Neural progenitor cell (in vitro differentiated cells): ENCODE results near the gene ZNRD2. TPM values are rescaled to one million over a fixed set of nuclear protein-coding genes. Genes with fewer than 3 reads are reported as not detected.

ENCODE experiments used
- DNase-seq: peaks from one replicate; pipeline ENCODE4 v3.0.0-alpha.2; 2016; ENCODE audit warnings: low spot score
- H2AFZ ChIP-seq: fragments of 200-600 bp; sonication (generic); replicated peaks from 2 replicates; pipeline ENCODE4 v1.6.1; 2016; ENCODE audit warnings: antibody characterized with exemption
- H3F3A ChIP-seq: fragments of 200-600 bp; sonication (generic); 2 replicates; pipeline ENCODE4 v1.6.1; 2016; ENCODE audit warnings: antibody characterized with exemption, low read depth
- H3K27ac ChIP-seq: fragments of 200-600 bp; sonication (generic); 2 replicates; pipeline ENCODE4 v1.5.1; 2016; ENCODE audit warnings: mild to moderate bottlenecking
- H3K27me3 ChIP-seq: fragments of 200-600 bp; sonication (generic); 2 replicates; pipeline ENCODE4 v1.6.1; 2016; ENCODE audit warnings: mild to moderate bottlenecking, moderate library complexity
- H3K36me3 ChIP-seq: fragments of 200-600 bp; sonication (generic); 2 replicates; pipeline ENCODE4 v1.5.1; 2016
- H3K4me1 ChIP-seq: fragments of 200-600 bp; sonication (generic); 2 replicates; pipeline ENCODE4 v1.6.1; 2016; ENCODE audit warnings: mixed run types
- H3K4me2 ChIP-seq: fragments of 200-600 bp; sonication (generic); 2 replicates; pipeline ENCODE4 v1.6.1; 2016
- H3K4me3 ChIP-seq: fragments of 200-600 bp; sonication (generic); 2 replicates; pipeline ENCODE4 v1.5.1; 2016
- H3K79me2 ChIP-seq: fragments of 200-600 bp; sonication (generic); 2 replicates; pipeline ENCODE4 v1.6.1; 2016; ENCODE audit warnings: low read depth
- H3K9ac ChIP-seq: fragments of 200-600 bp; sonication (generic); 2 replicates; pipeline ENCODE4 v1.6.1; 2016
- H3K9me3 ChIP-seq: fragments of 200-600 bp; sonication (generic); 2 replicates; pipeline ENCODE4 v1.5.1; 2016; ENCODE audit warnings: low read depth
- H4K20me1 ChIP-seq: fragments of 200-600 bp; sonication (generic); 2 replicates; pipeline ENCODE4 v1.6.1; 2016; ENCODE audit warnings: low read depth
- H3K27ac Mint-ChIP-seq: 3 replicates; pipeline ENCODE4 v1.8.0; 2021; ENCODE audit warnings: mixed read lengths
- H3K27me3 Mint-ChIP-seq: 2 replicates; pipeline ENCODE4 v1.8.0; 2022; ENCODE audit warnings: low read depth, mild to moderate bottlenecking, inconsistent platforms, moderate library complexity, mixed read lengths; ENCODE audit not compliant: insufficient read depth
- H3K36me3 Mint-ChIP-seq: 3 replicates; pipeline ENCODE4 v1.8.0; 2021; ENCODE audit warnings: mixed read lengths
- H3K4me1 Mint-ChIP-seq: 3 replicates; pipeline ENCODE4 v1.8.0; 2021; ENCODE audit warnings: mixed read lengths
- H3K4me3 Mint-ChIP-seq: 3 replicates; pipeline ENCODE4 v1.8.0; 2021; ENCODE audit warnings: mild to moderate bottlenecking, moderate library complexity, mixed read lengths
- H3K9me3 Mint-ChIP-seq: 3 replicates; pipeline ENCODE4 v1.8.0; 2020; ENCODE audit warnings: mixed read lengths
- EZH2 ChIP-seq: fragments of 200-600 bp; sonication (generic); IDR thresholded peaks from 2 replicates; pipeline ENCODE4 v1.6.1; 2017; ENCODE audit warnings: antibody characterized with exemption, mild to moderate bottlenecking, moderate library complexity
- EZH2phosphoT487 ChIP-seq: fragments of 200-600 bp; sonication (generic); IDR thresholded peaks from 2 replicates; pipeline ENCODE4 v1.6.1; 2017; ENCODE audit warnings: antibody characterized with exemption
- total RNA-seq: library from RNA; depleted of rRNA; stranded (reverse); fragments of >200 nt; gene quantifications from 2 replicates; pipeline ENCODE4 v1.2.3, GENCODE V29; 2015; ENCODE audit warnings: low replicate concordance
- TF ChIP-seq, protein P1 (sequence below): fragments of 200-600 bp; sonication (generic); IDR thresholded peaks from 2 replicates; pipeline ENCODE4 v1.5.1; 2017; ENCODE audit warnings: antibody characterized with exemption, mild to moderate bottlenecking

ZNRD2 gene
- total RNA-seq, 1 donor from 2014 or later, result 15.5 TPM

- TF ChIP-seq EZH2 (no peak), EZH2phosphoT487 (no peak)
- TF ChIP-seq, protein P1, sequence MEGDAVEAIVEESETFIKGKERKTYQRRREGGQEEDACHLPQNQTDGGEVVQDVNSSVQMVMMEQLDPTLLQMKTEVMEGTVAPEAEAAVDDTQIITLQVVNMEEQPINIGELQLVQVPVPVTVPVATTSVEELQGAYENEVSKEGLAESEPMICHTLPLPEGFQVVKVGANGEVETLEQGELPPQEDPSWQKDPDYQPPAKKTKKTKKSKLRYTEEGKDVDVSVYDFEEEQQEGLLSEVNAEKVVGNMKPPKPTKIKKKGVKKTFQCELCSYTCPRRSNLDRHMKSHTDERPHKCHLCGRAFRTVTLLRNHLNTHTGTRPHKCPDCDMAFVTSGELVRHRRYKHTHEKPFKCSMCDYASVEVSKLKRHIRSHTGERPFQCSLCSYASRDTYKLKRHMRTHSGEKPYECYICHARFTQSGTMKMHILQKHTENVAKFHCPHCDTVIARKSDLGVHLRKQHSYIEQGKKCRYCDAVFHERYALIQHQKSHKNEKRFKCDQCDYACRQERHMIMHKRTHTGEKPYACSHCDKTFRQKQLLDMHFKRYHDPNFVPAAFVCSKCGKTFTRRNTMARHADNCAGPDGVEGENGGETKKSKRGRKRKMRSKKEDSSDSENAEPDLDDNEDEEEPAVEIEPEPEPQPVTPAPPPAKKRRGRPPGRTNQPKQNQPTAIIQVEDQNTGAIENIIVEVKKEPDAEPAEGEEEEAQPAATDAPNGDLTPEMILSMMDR, result no peak
- Histone ChIP-seq H3K9ac (no peak overlapping the region), H3K4me2 (no peak overlapping the region), H3K4me3 (no peak overlapping the region), H3K36me3 (peaks cover 2% of the 10 kb centered on the region), H3K9me3 (no peaks in the 10 kb centered on the region), H4K20me1 (peaks cover 31% of the 10 kb centered on the region), H3K4me1 (peaks cover 12% of the 10 kb centered on the region), H3F3A (peaks cover 19% of the 10 kb centered on the region), H3K27me3 (peaks cover 7% of the 10 kb centered on the region), H2AFZ (no peak overlapping the region), H3K79me2 (no peaks in the 10 kb centered on the region), H3K27ac (no peak overlapping the region)
- peaks cover 19% of the 10 kb centered on the region for H3K4me1 Mint-ChIP-seq
- peaks cover 9% of the 10 kb centered on the region for H3K27me3 Mint-ChIP-seq
- H3K36me3 Mint-ChIP-seq, result peaks cover 13% of the 10 kb centered on the region
- H3K27ac Mint-ChIP-seq, result no peak overlapping the region
- H3K4me3 Mint-ChIP-seq, result no peak overlapping the region
- H3K9me3 Mint-ChIP-seq, result no peaks in the 10 kb centered on the region
- DNase-seq, result no peak
Measured at GRCh38 chr11:65604258-65604657, 34.0 kb downstream of the ZNRD2 start.

GRCh38 chr11:65606876-65607613, 36.8 kb downstream of the ZNRD2 start:
- H3K36me3 ChIP-seq, result peaks cover 2% of the 10 kb centered on the region

DNA sequence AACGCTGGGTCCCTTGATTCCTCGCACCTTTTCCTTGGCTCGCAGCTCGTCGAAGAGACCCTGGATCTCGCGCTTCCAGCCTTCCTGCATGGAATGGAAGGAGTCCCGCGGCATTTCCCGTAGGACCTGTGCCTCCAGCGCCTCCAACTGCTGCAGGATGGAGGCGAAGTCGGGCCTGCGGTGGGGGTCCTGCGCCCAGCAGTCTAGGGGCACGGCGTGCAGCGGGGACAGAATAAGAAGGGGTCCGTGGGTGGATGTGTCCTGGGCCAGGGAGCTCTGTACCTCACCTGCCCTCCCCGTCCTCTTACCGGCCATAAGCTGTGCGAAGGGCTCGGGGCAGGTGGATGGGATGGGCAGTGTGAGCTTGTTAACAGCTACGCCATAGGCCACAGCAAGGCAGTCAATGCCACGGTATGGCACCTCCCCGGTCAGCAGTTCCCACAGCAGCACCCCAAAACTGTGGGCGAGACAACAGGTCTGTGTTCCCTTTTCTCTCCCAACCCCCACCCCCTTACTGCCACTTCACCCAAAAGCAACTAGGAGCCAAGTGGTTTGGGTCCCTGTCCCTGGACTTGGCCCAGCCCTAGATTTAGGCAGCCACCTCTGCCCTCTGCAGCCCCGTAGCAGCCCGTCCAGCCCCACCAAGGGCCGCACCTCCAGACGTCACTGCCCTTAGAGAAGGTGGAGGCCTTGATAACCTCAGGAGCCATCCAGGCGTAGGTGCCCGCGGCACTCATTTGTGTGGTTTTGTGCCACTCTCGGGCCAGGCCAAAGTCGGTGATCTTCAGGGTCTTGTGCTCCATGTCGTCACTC, 37.5 kb downstream of the ZNRD2 start:
- no peak for DNase-seq

More at GRCh38 chr11:65606876-65607613, 36.8 kb downstream of the ZNRD2 start:
- Histone ChIP-seq H3K9me3 (no peaks in the 10 kb centered on the region), H3K27ac (no peak overlapping the region), H3F3A (peaks cover 21% of the 10 kb centered on the region), H3K4me1 (peaks cover 13% of the 10 kb centered on the region), H2AFZ (no peak overlapping the region), H4K20me1 (peaks cover 49% of the 10 kb centered on the region), H3K79me2 (peaks cover 3% of the 10 kb centered on the region), H3K4me3 (peak overlapping the region; percentile 31), H3K27me3 (peaks cover 7% of the 10 kb centered on the region), H3K9ac (no peak overlapping the region), H3K4me2 (peak overlapping the region; percentile 57)
- no peak overlapping the region for H3K27ac Mint-ChIP-seq
- H3K4me3 Mint-ChIP-seq, result peak overlapping the region; percentile 80
- peak; percentile 98 for DNase-seq
- no peak for TF ChIP-seq EZH2phosphoT487
- TF ChIP-seq EZH2, result no peak
- TF ChIP-seq, protein P1, result no peak
- H3K36me3 Mint-ChIP-seq, result peaks cover 18% of the 10 kb centered on the region
- H3K9me3 Mint-ChIP-seq, result no peaks in the 10 kb centered on the region
- peaks cover 32% of the 10 kb centered on the region for H3K4me1 Mint-ChIP-seq
- H3K27me3 Mint-ChIP-seq, result peaks cover 9% of the 10 kb centered on the region

More for the DNA sequence above, 37.5 kb downstream of the ZNRD2 start:
- Histone ChIP-seq H3K4me1 (peaks cover 17% of the 10 kb centered on the region), H3K36me3 (peaks cover 2% of the 10 kb centered on the region), H3F3A (peaks cover 26% of the 10 kb centered on the region), H3K9ac (no peak overlapping the region), H4K20me1 (peaks cover 56% of the 10 kb centered on the region), H3K4me3 (peak overlapping the region; percentile 31), H3K4me2 (peak overlapping the region; percentile 57), H3K9me3 (no peaks in the 10 kb centered on the region), H3K79me2 (peaks cover 11% of the 10 kb centered on the region), H3K27ac (no peak overlapping the region), H2AFZ (no peak overlapping the region), H3K27me3 (peaks cover 7% of the 10 kb centered on the region)
- H3K9me3 Mint-ChIP-seq, result no peaks in the 10 kb centered on the region
- TF ChIP-seq EZH2phosphoT487, result no peak
- TF ChIP-seq, protein P1, result no peak
- no peak for TF ChIP-seq EZH2
- H3K4me1 Mint-ChIP-seq, result peaks cover 38% of the 10 kb centered on the region
- H3K27ac Mint-ChIP-seq, result no peak overlapping the region
- peaks cover 9% of the 10 kb centered on the region for H3K27me3 Mint-ChIP-seq
- peak overlapping the region; percentile 80 for H3K4me3 Mint-ChIP-seq
- H3K36me3 Mint-ChIP-seq, result peaks cover 20% of the 10 kb centered on the region
